NCI-H1092 (cell line): ENCODE results near the gene IFFO2.

ENCODE experiments used
- DNase-seq: peaks from one replicate; lab custom pipeline; 2025; lab: John Stamatoyannopoulos, UW

IFFO2 gene

DNA sequence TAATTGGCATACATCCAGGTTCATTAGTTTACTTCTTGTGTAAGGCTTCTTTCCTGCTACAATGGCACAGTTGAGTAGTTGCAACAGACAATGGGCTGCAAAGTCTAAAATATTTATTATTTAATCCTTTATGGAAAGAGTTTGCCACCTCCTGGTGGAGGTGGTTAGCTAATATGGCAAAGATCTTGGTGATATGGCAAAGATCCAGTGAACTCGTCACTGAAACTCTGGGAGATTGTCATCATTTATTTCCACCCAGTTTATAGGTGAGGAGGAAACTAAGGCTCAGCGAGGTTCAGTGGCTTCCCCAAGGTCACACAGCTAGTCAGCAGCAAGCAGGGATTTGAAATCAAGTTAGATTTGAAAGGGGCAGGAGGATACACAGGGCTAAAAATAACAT is 16.1 kb upstream of the IFFO2 start:
- DNase-seq, result no peak

DNA sequence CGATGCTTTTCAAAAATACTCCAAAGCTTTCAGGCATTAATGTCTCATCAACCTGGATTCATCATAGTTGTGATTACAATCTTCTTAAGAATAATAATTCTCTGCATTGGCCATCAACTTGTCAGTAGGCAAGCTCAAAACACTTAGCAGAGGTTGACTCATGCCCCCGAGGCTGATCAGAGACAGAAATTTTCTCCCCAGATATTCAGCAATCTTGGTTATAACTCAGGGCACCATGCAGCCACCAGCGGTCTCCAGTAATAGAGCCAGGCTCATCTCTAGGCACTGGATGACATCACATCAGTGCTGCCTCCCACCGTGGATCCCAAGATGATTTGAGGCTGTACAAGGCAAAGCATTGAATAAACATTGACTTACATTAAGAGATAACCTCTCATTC is 14.3 kb upstream of the IFFO2 start:
- DNase-seq, result no peak

DNA sequence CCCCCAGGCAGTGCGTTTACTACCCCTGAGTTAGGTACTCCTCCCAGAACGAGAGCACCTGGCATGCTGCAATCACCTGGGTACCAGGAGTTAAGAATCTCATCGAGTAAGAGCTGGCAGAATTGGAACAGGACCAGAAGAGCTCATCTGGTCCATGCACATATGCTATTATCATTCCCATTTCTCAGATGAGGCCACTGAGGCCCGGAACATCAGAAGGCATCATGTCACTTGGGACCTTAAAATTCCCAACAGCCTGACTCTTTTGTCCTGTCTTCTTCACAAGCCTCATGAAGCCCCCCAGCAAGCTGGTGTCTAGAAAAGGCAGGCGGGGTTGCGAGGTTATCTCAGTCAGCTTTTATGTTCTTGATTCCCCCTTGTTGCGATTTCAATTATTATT is 13.9 kb upstream of the IFFO2 start:
- DNase-seq, result no peak

DNA sequence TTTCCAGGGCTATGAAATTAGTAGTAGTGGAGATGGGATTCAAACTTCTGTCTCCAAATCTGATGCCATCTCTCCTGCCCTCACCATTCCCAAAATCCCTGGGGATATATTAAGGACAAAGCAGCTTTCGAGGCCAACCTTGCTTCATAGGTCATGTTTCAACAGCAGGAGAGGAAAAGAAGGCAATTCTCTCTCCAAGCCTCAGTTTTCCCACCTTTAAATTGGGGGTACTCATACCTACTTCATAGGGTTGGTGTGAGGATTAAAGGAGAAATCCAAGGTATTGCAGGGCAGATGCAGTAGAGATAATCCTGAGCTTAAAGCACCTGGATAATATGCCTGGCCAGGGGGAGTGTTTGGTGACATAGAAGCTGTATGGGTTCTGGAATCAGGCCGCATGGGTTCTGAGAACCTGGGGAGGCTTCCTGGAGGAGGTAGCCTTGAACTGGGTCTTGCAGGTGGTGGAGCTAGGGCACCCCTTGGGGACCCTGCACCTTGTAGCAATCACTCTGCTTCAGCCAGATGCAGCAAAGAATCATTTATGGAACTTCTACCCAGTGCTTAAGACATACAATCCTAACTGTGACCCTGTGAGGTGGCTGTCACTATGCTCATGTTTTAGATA is 10.7 kb upstream of the IFFO2 start:
- no peak for DNase-seq

DNA sequence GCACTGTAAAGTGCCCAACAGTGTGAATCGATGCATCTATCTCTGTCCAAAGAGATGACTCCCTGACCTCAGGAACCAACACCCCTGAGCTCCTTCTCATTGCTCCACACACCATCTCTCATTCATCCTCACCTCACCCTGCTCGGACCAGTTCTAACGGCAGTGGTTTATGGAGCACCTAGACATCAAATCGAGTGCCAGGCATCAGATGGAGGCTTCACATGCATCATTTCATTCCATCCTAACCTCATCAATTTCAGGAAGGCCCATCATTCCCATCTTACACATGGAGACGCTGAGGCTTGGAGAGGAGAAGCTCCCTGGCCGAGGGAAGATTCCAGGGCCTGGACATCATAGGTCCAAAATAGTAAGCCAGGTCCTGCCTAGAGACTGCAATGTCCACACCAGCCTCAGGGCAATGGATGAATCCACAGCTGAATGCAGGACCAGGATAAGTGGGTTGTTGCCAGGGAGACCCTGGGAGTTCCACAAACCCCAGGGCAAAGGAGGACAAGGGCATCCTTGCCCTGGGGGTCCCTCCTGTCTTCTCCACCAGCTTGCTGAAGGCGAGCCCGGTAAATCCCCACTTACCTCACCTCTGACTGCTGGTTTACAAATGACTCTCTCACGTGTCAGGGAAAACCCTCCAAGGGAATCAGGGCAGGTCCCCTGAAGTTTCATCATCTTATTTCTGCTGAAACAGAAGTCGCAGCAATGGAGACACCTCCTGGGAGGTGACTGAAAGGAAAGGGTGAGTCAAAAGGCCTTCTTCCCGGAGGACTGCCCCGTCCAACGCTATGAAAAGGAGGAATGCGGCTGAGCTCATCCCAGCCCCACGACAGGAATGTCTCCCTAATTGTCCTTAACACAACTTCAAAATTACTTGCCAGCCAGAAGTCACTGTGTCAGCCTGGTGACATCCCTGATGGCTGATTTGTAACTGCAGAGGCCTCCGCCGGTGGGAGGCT is 9.0 kb upstream of the IFFO2 start:
- no peak for DNase-seq

DNA sequence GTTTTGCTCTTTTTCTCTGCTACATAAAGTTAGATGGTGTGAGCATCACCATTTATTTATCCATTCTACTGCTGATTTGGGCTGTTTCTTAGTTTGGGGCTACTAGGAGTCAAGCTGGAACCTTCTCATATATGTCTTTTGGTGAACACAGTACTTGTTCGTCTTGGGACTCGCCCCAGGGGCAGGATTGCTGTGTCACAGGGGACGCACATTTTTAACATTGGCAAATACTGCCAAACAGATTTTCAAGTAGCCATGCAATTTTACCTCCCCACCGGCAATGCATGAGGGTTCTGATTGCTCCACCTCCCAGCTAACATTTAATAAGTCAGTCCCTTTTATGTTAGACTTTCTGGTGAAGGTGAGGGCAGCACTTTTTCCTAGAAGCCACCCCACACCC is 7.5 kb upstream of the IFFO2 start:
- no peak for DNase-seq

DNA sequence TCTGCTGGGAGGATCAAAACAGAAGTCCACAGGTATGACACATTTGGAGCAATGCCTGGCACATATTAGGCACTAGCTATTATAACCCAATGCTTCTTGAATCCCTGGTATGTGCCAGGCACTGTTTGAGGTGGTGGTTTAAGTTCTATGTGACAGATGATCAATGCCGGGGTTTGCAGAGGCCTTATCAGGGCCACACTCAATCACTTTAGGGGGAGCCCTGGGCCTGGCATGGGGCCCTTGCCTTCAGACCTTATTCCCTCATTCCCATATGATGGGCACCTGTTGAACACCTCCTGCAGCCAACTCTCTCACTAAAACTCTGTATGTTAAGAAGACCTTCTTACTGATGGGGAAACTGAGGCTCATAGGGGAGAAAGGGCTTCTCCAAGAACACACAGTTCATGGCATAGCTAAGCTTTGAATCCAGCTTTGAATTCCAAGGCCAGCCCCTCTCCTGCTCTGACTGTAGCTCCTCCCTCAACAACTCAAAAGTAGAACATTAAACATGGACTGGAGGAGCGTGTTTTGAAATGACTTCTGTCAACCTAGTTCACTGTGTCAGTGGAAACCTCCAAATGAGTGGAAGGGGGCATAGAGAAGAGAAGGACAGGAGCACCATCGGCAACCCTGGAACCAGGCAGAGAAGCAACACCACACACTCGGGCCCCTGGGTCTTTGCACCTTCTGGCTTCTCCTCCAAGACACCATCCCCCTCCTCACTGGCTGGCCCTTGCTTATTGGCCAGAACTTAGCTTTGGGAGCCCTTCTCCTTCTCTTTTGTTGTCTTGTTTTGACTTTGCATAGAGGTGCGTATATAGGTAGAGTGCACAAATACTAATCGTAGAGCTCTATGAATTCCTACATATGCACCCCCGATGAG is 6.6 kb upstream of the IFFO2 start:
- no peak for DNase-seq

DNA sequence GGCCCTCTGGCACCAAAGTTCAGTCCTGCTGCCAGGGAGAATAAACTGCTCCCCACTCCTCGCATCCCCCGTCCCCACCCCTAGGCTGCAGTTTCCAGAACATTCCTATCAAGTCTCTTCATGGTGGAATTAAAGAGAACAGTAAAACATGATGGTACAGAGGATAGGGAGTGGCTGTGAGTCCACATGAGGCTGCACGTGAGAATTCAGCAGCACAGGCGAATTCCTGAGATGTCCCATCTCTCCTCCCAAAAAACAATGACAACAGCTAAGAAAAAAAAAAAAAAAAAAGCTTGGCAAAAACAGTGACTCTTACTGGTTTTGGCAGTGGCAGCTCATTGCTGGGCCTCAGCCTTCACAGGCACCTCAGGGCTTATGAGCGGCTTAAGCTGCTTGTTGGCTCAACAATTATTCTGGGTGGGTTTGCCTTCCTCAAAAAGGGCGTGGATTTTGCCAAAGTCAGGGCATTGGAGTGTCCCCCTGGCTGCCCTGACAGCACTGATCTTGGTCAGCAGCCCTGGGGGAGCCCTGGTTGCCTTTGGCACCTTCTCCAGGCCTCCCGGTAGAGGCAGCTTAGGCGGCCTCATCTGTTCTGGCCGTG is 5.7 kb upstream of the IFFO2 start:
- no peak for DNase-seq

DNA sequence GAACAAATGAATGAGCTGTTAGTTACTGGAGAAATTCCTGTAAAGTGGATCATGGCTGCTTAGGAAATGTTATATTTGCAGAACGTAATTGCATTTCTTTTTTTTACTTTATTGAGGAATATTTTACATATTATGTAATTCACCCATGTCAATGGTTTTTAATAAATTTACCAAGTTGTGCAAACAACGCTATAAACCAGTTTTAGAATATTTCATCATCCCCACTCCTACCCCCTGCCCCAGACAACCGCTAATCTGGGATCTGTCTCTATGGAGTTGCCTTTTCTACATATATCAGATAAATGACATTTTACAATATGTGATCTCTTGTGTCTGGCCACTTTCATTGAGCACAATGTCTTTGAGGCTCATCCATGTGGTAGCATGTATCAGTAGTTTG is 4.3 kb upstream of the IFFO2 start:
- DNase-seq, result no peak

DNA sequence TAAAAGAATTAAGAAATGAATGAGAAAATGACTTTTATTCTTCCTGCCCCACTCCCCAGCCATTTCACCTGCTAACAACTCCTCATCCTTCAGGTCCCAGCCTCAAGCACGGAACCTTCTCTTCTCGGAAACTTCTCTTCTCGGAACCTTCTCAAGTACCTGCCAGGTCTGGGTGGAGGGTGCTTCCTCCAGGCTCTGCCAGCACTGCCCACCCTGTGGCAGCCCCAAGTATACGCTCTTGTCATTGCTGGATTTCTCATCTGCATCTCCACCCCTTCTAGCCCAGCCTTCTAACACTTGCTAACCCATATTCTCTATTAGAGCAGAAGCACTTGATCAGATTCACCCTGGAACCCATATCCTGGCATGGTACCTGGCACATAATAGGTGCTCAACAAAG is 3.9 kb upstream of the IFFO2 start:
- DNase-seq, result no peak

DNA sequence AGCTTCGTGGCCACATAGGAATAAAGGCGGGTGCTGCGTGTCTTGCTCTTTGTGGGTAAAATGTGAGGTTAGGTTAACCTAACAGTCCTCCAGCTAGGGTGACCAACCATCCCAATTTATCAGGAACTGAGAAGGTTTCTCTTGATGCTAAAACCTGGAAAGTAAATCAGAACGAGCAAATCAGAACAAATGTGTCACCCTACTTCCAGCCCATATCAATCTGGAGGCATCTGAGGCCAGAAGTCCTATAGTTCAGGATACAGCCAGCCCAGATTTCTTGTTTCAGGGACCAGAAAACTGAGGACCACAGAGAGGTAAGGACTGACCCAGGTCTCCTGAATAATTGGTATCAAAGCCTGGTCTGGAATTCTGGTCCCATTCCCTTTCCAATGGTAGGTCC is 3.1 kb upstream of the IFFO2 start:
- no peak for DNase-seq

DNA sequence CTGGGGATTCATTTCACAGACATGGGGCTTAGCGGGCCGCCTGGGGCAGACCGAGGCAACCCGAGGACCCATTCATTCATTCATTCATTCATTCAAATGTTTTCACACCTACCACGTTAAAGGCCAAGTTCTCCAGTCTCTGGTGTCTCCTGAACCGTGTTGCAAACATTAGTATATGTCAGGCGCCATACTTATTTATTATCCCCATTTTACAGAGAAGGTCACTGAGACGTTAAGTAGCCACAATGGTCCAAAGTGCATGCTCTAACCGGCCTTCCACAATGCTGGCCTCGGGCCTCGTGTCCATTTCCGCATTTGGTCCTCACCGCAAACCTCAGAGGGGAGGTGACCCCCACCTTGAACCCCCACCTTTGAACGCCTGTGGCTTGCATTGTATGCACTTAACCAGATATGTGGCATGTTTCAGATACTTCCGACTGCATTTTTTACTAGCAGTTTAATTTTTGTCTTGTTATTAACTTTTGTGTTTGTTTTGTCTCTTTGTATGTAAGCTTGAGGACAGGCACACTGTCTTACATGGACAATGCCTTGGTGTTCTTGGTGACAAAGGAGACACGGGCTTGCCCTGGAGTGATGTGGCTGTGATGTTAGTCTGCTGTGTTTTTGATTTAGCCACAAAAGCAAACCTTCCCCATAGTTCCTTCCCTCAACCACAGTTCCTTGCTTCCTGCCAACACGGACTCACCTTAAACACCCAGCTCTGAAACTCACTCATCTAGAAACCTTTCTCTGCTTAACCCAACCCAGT is 1.2 kb upstream of the IFFO2 start:
- DNase-seq, result no peak

DNA sequence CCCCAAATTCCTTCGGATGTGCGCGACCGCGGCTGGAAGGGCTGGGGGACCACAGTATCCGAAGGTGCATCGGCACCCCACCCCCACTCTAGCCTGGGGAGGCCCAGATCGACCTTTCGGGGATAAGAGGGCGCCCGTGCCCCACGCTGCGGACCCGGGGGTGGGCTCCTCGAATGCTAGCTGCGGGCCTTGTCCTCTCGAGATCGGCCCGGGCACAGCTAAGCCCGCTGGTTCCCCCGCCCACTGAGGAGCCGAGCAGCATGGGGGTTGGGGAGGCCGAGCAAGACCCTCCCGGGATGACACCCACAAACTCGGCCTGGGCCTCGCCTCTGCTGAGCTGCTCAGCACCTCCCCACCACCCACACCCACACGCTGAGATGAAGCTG is 653 bp upstream of the IFFO2 start:
- DNase-seq, result no peak

DNA sequence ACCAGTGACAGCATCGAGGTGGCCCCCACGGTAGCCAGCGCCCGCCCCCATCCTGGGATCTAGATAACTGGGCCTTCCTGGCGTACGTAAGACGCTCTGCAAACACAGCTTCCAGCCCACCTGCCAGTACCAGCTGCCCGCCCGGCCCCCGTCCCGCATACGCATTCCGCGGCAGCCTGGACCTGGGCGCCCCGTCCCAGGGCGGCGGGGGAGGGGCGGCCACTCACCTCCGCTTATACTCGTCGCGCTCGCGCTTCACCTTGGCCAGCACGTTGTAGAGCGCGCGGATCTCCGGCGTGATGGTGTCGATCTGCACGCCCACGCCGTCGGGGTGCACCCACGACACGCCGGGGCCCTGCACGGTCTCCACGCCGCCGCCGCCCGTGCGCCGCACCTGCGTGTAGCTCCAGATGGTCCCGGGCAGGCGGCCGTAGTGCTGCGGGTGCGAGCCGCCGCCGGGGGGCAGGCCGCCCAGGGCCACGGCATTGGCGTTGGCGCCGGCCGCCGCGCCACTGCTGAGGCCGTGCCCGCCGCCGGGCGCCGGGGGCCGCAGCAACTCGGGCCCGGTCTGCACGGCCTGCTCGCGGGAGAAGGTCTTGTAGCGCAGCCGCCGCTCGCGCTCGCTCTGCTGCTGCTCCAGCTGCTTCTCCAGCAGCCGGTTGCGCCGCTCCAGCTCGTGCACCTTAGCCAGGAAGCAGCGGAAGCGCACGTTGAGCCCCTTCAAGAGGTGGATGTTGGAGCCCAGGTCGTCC is 859 bp downstream of the IFFO2 start:
- DNase-seq, result peak; percentile 49

DNA sequence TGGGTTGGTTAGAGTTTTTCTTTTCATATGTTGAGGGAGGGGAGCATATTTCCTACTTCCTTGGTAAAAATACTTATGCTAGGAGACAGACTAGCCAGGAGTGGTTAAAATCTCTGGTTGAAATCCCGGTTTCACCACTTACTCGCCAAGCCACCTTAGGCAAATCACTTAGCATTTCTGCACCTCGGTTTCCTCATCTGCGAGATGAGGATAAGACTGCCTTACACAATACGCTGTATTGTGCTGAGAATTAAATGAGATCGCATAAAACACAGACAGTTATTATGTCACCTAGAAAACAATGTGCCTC is 1.4 kb downstream of the IFFO2 start:
- no peak for DNase-seq

DNA sequence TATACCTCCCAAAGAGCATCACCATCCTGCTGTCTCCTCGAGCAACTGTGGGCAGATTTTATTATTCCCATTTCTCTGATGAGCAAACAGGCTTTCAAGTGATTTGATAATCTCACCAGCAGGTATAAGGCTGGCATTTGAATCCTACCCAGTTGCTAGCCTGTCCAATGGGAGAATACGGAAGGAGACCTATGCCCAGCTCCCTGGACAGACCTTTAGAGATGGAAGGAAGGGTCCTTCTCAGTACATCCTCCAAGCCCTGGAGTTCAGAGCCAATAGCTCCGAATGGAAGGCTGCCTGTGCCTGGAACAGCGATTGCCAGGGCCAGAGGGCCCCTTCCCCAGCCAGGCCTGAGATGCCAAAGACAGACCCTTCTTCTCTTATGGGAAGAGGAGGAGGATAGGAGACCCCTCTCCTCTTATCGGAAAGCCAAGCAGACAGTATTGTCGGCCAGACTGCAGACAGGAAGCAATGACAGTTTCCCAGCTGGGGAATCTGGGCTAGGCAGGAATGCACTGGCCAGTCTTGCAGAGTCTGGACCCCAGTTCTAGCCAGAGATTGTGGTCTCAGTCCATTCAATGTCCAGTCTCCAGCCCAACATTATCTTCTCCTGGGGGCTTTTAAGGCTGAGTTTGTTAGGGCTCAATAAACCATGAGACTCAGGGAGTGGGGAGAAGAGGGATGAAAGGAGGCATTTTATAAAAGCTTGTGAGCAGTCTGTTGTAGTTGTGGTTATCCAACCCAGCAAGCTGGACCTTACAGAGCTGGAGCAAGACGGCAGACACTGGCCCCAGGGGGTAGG is 2.0 kb downstream of the IFFO2 start:
- no peak for DNase-seq

DNA sequence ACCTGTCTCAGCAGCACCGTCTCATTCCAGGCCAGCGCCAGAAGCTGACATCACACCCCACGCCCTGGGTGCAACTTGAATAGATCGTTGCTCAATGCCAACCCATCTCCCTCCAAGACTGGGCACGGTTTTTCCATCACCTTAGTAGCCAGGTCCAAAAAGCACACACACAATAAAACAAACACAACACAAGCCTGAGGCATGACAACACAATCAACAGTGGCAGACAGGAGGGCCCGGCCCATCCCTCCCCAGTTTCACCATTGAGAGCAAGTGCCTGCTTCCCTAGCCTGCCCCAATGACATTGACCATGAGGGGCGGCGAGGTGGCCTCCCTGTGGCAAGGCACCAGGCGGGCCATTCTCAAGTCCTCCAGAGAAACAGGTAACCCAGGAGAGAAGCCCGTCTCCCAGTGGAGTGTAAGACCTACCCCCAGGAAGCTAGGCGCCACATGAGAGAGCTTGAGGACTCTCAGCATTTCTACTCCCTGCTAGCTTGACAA is 2.7 kb downstream of the IFFO2 start:
- no peak for DNase-seq

DNA sequence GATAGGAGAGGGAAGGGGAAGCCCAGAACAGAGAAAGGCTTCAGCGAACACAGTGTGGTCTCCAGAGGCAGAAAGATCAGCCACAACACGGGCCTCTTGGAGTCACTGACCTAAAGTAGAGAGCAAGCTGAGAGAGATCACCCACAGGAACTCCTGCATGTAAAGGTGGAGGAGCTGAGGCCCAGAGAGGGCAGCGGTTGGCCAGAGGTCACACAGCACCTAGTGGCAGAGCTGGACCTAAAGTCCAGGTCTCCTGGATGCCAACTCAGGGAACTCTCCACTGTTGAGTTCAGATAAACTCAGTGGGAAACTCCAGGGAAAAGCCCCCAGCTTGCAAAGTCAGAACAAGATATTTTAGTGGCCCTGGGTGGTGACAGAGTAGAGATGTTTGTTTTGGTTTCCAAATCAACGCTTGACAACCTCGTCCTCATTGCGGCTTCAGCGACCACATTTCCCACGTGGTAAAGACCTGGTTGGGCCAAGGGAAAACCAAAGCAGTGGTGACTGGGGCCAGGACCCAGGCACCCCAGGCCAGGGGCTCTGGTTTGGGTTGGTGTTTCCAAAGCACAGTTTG is 4.6 kb downstream of the IFFO2 start:
- DNase-seq, result no peak

DNA sequence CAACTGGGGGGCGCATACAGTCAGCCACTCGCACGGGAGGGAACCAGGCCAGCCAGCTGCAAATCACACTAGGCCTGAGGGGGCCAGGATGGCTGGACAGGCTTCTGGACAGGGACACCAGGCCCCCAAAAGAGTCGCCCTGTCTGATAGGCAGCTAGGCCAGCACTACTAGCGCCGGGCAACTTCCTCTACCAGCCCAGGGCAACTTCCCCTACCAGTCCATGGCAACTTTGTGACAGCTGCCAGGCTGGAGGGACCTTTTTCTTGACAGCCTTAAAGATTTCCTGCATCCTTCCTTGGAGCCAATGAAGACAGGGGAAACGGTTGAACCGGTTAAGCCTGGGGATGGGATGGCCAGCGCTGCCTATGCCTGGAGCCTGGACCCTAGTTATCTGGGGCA is 5.1 kb downstream of the IFFO2 start:
- no peak for DNase-seq
